IPS-15b (cell line): ENCODE data around the gene SPPL3.
"Not testable (repeated sequence)": the region's sequence is repeated elsewhere in the genome, so short reads cannot be mapped to it uniquely, and the experiment has no call there.

ENCODE experiments used
- H3K27me3 ChIP-seq: one replicate; pipeline ENCODE4 v1.6.1; 2013; ENCODE audit warnings: low read length; ENCODE audit not compliant: control insufficient read depth, insufficient read depth
- H3K36me3 ChIP-seq: one replicate; pipeline ENCODE4 v1.6.1; 2013; ENCODE audit warnings: low read length; ENCODE audit not compliant: control insufficient read depth, insufficient read depth
- H3K4me1 ChIP-seq: one replicate; pipeline ENCODE4 v1.6.1; 2013; ENCODE audit warnings: mild to moderate bottlenecking, low read length; ENCODE audit not compliant: control insufficient read depth, insufficient read depth
- H3K4me3 ChIP-seq: one replicate; pipeline ENCODE4 v1.5.1; 2013; ENCODE audit warnings: low read depth, low read length
- H3K9ac ChIP-seq: one replicate; pipeline ENCODE4 v1.6.1; 2013; ENCODE audit warnings: low read depth, mild to moderate bottlenecking, low read length
- H3K9me3 ChIP-seq: one replicate; pipeline ENCODE4 v1.6.1; 2013; ENCODE audit warnings: mild to moderate bottlenecking, low read length; ENCODE audit not compliant: control insufficient read depth, insufficient read depth

Gene SPPL3

DNA sequence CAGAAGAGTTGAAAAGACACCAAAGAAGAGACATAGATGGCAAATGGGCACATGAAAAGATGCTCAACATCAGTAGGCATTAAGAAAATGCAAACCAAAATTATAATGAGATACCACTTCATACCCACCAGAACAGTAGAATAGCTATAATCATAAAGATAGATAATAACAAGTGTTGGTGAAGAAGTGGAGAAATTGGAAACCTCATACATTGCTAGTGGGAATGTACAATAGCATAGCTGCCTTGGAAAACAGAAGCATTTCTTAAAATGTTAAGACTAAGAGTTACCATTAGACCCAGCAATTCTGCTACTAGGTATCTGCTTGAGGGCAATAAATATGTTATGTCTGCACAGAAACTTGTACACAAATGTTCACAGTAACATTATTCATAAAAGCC, 99.7 kb downstream of the SPPL3 start:
- Histone ChIP-seq H3K27me3 (no peaks in the 10 kb centered on the region), H3K9ac (no peak overlapping the region), H3K36me3 (no peaks in the 10 kb centered on the region), H3K4me1 (peaks cover 5% of the 10 kb centered on the region), H3K9me3 (no peaks in the 10 kb centered on the region), H3K4me3 (no peak overlapping the region)

DNA sequence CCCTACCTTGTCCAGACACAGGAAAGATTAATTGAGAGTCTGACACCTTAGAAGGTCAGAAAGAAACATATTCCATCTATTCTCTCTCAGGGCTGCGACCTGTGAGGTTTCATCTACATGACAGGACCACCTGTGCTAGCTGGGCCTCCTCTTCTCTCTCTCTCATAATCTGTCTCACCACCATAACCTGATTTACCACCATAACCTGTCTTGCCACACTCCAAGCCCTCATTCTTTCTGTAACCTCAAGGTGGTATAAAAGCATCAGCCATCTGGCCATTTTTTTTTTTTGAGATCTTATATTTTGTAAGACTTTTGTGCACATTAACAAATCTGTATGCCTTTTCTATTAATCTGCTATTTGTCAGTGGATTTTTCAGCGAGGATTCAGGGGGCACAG, 103.0 kb downstream of the SPPL3 start:
- no peaks in the 10 kb centered on the region for H3K36me3 ChIP-seq
- H3K9me3 ChIP-seq = no peaks in the 10 kb centered on the region
- H3K9ac ChIP-seq = no peak overlapping the region
- peaks cover 10% of the 10 kb centered on the region for H3K4me1 ChIP-seq
- no peak overlapping the region for H3K4me3 ChIP-seq
- H3K27me3 ChIP-seq = no peaks in the 10 kb centered on the region

DNA sequence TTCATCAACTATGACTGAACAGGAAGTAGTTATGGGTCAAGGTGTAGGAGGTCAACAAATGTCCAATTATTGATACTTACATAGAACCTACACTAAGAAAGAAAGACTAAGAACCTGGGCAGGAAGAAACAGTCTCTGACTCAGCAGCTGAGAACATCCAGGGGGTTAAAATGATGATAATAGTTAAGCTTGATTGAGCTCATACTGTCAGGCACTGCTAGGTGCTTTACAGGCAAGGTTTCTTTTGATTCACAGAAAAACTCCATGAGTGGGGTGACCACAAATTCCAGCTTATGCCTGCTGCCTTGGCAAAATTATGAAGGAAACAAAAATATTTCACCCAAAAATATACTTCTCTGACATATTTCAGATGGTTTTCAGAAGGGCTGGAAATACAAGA, 103.5 kb downstream of the SPPL3 start:
- no peak overlapping the region for H3K4me3 ChIP-seq
- H3K4me1 ChIP-seq = peaks cover 10% of the 10 kb centered on the region
- H3K27me3 ChIP-seq = no peaks in the 10 kb centered on the region
- no peak overlapping the region for H3K9ac ChIP-seq
- no peaks in the 10 kb centered on the region for H3K36me3 ChIP-seq
- no peaks in the 10 kb centered on the region for H3K9me3 ChIP-seq

DNA sequence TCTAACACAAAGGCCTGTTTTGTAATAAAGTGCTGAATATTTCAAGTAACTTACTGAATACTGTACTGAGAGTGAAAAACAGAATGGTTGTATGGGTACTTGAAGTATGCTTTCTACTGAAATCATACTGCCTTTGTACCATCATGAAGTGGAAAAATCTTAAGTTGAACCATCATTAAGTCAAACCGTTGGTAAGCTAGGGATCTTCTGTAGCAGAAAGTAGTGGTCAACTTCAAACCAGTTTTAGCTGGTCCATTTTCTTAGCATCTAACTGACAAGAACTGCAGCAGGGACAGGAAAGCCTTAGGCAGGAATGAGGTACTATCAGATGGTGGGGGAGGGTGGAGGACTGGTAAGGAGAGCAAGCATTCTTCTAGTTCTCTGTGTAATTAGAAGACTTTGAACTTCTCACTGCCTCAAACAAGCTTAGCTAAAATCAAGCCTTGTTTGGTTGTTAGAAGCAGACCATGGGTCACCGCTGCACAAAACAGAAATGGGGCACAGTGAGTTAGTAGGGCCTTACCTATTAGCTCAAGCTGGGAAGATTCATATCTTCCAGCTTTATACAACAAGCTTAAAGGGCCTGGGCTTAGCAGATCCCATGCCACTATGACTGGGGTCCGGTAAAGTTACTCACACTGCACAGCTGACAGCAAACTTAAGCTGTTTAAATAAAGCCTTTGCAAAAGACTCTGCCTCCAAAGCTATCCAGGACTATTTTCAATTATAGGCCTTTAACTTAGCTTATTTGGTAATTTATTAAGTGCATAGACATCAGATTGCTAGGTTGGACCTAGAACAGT, 104.7 kb downstream of the SPPL3 start:
- no peaks in the 10 kb centered on the region for H3K36me3 ChIP-seq
- no peak overlapping the region for H3K9ac ChIP-seq

DNA sequence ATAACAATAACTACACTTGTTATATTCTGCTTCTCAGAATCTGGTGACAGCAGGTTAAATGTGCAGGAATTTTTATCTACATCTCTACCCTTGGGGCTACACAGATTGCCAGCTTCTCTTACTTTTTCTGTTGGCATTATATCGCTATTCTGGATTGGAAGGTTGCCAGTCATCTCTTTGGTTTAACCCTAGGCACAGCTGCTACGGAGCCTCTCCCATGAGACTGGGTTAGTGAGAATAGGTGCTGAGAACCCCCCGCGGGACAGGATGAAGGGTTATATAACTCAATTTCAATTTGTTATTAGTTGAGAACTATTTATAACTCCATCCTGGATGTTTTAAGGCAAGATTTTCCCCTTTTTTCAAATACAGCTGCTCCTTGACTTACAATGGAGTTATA, 105.5 kb downstream of the SPPL3 start:
- Histone ChIP-seq H3K36me3 (no peaks in the 10 kb centered on the region), H3K4me3 (no peak overlapping the region), H3K4me1 (peaks cover 10% of the 10 kb centered on the region), H3K9me3 (no peaks in the 10 kb centered on the region), H3K9ac (no peak overlapping the region), H3K27me3 (no peaks in the 10 kb centered on the region)

More for the DNA sequence above, 104.7 kb downstream of the SPPL3 start:
- Histone ChIP-seq H3K27me3 (no peaks in the 10 kb centered on the region), H3K9me3 (no peaks in the 10 kb centered on the region), H3K4me3 (no peak overlapping the region), H3K4me1 (peaks cover 10% of the 10 kb centered on the region)

DNA sequence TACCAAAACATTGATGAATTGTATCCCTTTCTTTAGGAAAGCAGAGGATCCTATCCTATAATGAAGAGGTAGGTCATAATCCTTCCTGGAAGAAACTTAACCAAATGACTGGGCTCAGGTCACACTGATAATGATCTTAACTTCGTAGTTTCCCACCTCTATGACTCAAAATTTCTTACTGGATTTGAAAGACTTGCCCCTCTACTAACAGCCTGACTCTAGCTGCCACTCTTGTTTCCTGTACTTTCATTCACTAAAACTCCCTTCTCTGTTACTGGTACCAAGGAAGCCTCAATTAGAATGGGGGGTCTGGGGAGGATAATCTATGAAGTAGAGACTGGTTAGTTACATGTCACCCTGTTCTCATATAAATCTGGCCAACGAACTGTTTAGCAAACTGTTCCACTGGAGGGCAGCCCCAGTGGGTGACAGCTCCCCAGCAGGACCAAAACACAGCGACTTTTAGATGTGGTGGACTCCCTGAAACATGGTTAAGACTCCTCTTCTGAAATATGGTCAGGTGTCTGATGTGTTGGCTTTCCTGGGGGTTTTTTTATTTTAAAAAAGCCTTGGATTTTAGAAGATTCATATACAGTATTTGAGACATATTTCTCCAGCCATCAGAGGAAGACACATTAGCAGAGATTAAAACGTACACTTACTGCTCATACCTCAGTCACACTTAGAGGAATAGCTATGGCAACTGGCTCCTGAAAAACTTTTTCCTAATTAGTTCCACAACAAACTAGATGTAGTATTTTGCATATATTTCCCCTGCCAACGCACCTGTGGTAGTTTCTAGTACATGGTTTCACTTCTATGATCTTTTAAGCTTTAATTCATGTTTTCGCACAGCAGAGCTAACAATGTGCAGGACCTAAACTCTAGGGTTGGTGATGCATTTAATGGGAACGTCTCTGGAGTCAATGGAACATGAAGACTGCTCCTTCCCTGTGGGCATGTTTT, 106.2 kb downstream of the SPPL3 start:
- H3K27me3 ChIP-seq = no peaks in the 10 kb centered on the region
- no peak overlapping the region for H3K4me3 ChIP-seq
- no peak overlapping the region for H3K9ac ChIP-seq
- H3K36me3 ChIP-seq = no peaks in the 10 kb centered on the region
- H3K4me1 ChIP-seq = peaks cover 10% of the 10 kb centered on the region
- no peaks in the 10 kb centered on the region for H3K9me3 ChIP-seq

DNA sequence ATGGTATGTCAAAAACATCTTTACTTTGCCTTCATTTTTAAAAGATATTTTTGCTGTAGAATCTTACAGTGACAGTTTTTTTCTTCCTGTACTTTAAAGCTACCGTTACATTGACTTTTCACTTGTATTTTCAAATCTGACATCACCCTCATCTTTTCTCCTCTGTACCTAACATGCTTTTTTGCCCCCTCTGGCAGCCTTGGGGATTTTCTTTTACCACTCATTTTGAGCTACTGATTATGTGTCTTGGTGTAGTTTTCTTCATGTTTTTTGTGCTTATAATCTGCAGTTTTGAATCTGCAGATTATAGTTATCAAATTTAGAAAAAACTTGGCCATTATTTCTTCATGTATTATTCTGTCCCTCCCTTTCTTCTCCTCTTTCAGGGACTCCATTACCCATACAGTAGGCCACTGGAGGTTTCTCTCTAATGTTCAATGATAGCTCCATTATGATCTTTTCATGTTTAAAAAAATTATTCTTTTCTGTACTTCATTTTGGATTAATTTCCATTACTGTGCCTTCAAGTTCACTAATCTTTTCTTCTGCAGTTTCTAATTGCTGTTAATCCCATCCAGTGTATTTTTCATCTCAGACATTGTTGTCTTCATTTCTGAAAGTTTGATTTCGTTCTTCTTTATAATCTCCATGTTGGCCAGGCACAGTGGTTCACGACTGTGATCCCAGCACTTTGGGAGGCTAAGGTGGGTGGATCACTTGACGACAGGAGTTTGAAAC, 108.5 kb downstream of the SPPL3 start:
- Histone ChIP-seq H3K9me3 (no peaks in the 10 kb centered on the region), H3K27me3 (no peaks in the 10 kb centered on the region), H3K36me3 (no peaks in the 10 kb centered on the region), H3K9ac (no peak overlapping the region), H3K4me3 (no peak overlapping the region), H3K4me1 (peaks cover 10% of the 10 kb centered on the region)

DNA sequence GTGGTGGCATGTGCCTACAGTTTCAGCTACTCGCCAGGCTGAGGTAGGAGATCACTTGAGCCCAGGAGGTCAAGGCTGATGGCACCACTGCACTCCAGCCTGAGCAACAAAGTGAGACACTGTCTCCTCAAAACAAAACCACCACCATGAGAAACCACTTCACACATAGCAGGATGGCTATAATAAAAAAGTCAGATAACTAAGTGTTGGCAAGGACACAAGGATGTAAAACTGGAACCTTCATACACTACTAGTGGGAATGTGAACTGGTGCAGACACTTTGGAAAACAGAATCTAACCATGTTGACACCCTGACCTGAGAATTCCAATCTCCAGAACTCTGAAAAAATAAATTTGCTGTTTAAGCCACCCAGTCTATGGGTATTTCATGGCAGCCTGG, 110.8 kb downstream of the SPPL3 start:
- Histone ChIP-seq H3K9me3 (no peaks in the 10 kb centered on the region), H3K9ac (no peak overlapping the region), H3K4me3 (no peak overlapping the region), H3K4me1 (no peaks in the 10 kb centered on the region), H3K36me3 (no peaks in the 10 kb centered on the region), H3K27me3 (no peaks in the 10 kb centered on the region)

DNA sequence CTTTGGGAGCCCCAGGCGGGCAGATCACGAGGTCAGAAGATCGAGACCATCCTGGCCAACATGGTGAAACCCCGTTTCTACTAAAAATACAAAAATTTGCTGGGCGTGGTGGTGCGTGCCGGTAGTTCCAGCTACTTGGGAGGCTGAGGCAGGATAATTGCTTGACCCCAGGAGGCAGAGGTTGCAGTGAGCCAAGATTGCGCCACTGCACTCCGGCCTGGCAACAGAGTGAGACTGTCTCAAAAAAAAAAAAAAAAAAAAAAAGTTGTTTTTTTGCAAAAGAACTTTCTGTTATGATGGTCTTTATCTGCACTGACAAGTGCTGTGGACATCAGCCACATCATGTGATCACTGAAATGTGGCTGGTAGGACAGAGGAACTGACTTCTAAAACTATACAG, 111.7 kb downstream of the SPPL3 start:
- not testable (repeated sequence) for H3K27me3 ChIP-seq, H3K9ac ChIP-seq, H3K9me3 ChIP-seq, H3K4me1 ChIP-seq, H3K36me3 ChIP-seq, H3K4me3 ChIP-seq

DNA sequence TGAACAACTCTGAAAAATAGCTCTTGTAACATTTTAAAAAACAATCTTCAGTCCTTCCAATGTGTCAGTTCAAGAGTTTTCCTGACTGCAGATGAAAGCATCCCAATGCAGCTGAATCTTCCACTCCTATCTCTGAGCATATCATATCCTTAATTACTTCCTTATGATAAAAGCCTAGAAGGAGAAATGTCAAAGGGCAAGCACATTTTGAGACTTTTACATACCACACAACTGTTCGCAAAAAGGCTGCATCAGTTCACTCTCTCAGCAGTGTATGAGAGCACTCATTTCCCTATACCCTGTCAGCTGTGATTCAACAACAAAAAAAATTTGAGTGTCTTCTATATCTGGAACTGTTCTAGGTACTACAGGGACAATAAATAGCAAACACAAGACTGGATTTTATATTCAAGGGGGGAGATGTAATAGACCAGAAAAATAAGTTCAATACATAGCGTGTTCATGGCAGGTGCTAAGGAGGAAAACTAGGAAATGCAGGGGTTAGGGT, 112.4 kb downstream of the SPPL3 start:
- no peak overlapping the region for H3K4me3 ChIP-seq
- H3K9ac ChIP-seq = no peak overlapping the region
- H3K27me3 ChIP-seq = no peaks in the 10 kb centered on the region
- H3K36me3 ChIP-seq = no peaks in the 10 kb centered on the region
- no peaks in the 10 kb centered on the region for H3K9me3 ChIP-seq
- no peaks in the 10 kb centered on the region for H3K4me1 ChIP-seq

DNA sequence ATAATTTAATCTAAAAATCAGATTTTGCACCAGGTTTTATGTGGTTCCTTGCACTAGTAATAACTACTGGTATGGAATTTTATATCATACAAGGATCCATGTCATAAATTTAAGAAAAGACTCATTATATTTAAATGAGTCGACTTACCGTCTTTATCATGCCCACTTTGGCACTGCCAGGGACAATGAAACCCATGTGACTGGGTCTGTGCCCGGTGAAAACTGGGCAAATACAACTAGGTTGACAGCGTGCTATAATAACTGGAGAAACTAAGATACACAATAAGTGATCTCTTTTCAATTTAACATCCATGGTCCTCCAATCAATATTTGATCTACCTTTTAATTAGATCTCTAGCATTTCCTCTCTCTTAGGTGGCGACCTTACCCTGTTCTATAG, 114.0 kb downstream of the SPPL3 start:
- Histone ChIP-seq H3K36me3 (no peaks in the 10 kb centered on the region), H3K9ac (no peak overlapping the region), H3K4me1 (no peaks in the 10 kb centered on the region), H3K4me3 (no peak overlapping the region), H3K27me3 (no peaks in the 10 kb centered on the region), H3K9me3 (no peaks in the 10 kb centered on the region)
